MG63 (cell line): ENCODE results near the gene PDZD4. TPM values are rescaled to one million over a fixed set of nuclear protein-coding genes. Genes with fewer than 3 reads are reported as not detected.

ENCODE experiments used
- DNase-seq: peaks from one replicate; pipeline ENCODE4 v3.0.0-alpha.2; 2020
- H3K27me3 ChIP-seq: fragments of 250-450 bp; sonication (Bioruptor Pico); 2 replicates; pipeline ENCODE4 v1.5.1; 2020; ENCODE audit warnings: mild to moderate bottlenecking, moderate library complexity
- H3K36me3 ChIP-seq: fragments of 250-450 bp; sonication (Bioruptor Pico); 2 replicates; pipeline ENCODE4 v1.5.1; 2020; ENCODE audit warnings: mild to moderate bottlenecking, moderate library complexity
- H3K4me3 ChIP-seq: fragments of 250-450 bp; sonication (Bioruptor Pico); 2 replicates; pipeline ENCODE4 v1.5.1; 2020; ENCODE audit warnings: mild to moderate bottlenecking, moderate library complexity
- H3K9me3 ChIP-seq: fragments of 250-450 bp; sonication (Bioruptor Pico); 2 replicates; pipeline ENCODE4 v1.5.1; 2020; ENCODE audit warnings: mild to moderate bottlenecking, moderate library complexity
- total RNA-seq: library from RNA; depleted of rRNA; stranded (reverse); fragments of >200 nt; shearing (Covaris generic); gene quantifications from 2 replicates; pipeline ENCODE4 v1.2.3, GENCODE V29; 2014; ENCODE audit warnings: low replicate concordance

PDZD4 gene
- total RNA-seq, 1 experiment from 2014 or later, result 1.5 TPM

GRCh38 chrX:153854702-153855101 is 24.4 kb upstream of the PDZD4 start:
- H3K9me3 ChIP-seq, result no peaks in the 10 kb centered on the region
- H3K4me3 ChIP-seq, result no peak overlapping the region
- H3K36me3 ChIP-seq, result no peaks in the 10 kb centered on the region
- no peak for DNase-seq
- H3K27me3 ChIP-seq, result no peaks in the 10 kb centered on the region; the same call in 1 of the 2 replicates

- H3K9me3 ChIP-seq, result no peaks in the 10 kb centered on the region
- no peaks in the 10 kb centered on the region; the same call in 1 of the 2 replicates for H3K27me3 ChIP-seq
- no peaks in the 10 kb centered on the region for H3K36me3 ChIP-seq
- H3K4me3 ChIP-seq, result no peak overlapping the region
- no peak for DNase-seq
Observed at GRCh38 chrX:153853902-153854267, 23.5 kb upstream of the PDZD4 start.

GRCh38 chrX:153853180-153853901 is 23.0 kb upstream of the PDZD4 start:
- H3K4me3 ChIP-seq, result no peak overlapping the region
- no peaks in the 10 kb centered on the region for H3K9me3 ChIP-seq
- H3K27me3 ChIP-seq, result no peaks in the 10 kb centered on the region; the same call in 1 of the 2 replicates
- H3K36me3 ChIP-seq, result no peaks in the 10 kb centered on the region
- no peak for DNase-seq

- H3K27me3 ChIP-seq, result no peaks in the 10 kb centered on the region
- H3K4me3 ChIP-seq, result no peak overlapping the region
- no peaks in the 10 kb centered on the region for H3K36me3 ChIP-seq
- H3K9me3 ChIP-seq, result no peaks in the 10 kb centered on the region
- DNase-seq, result no peak
Observed at GRCh38 chrX:153851981-153852380, 21.6 kb upstream of the PDZD4 start.

- no peaks in the 10 kb centered on the region for H3K9me3 ChIP-seq
- no peak overlapping the region for H3K4me3 ChIP-seq
- no peak for DNase-seq
- H3K36me3 ChIP-seq, result no peaks in the 10 kb centered on the region
- peaks cover 7% of the 10 kb centered on the region; the same call in 1 of the 2 replicates for H3K27me3 ChIP-seq
Observed at GRCh38 chrX:153848325-153848724, 18.0 kb upstream of the PDZD4 start.

GRCh38 chrX:153845842-153846241 is 15.5 kb upstream of the PDZD4 start:
- DNase-seq, result no peak
- H3K27me3 ChIP-seq, result peaks cover 7% of the 10 kb centered on the region; the same call in 1 of the 2 replicates
- H3K4me3 ChIP-seq, result no peak overlapping the region

GRCh38 chrX:153845195-153845594 is 14.9 kb upstream of the PDZD4 start:
- H3K27me3 ChIP-seq, result peaks cover 7% of the 10 kb centered on the region; the same call in 1 of the 2 replicates
- no peaks in the 10 kb centered on the region for H3K9me3 ChIP-seq
- H3K36me3 ChIP-seq, result no peaks in the 10 kb centered on the region
- DNase-seq, result no peak
- no peak overlapping the region for H3K4me3 ChIP-seq

More at GRCh38 chrX:153845842-153846241, 15.5 kb upstream of the PDZD4 start:
- Histone ChIP-seq H3K9me3 (no peaks in the 10 kb centered on the region), H3K36me3 (no peaks in the 10 kb centered on the region)

GRCh38 chrX:153844509-153845082 is 14.3 kb upstream of the PDZD4 start:
- DNase-seq, result no peak
- peaks cover 7% of the 10 kb centered on the region; the same call in 1 of the 2 replicates for H3K27me3 ChIP-seq
- no peak overlapping the region for H3K4me3 ChIP-seq

GRCh38 chrX:153836921-153837320 is 6.6 kb upstream of the PDZD4 start:
- Histone ChIP-seq H3K27me3 (no peaks in the 10 kb centered on the region), H3K9me3 (no peaks in the 10 kb centered on the region), H3K36me3 (no peaks in the 10 kb centered on the region), H3K4me3 (no peak overlapping the region)
- DNase-seq, result no peak

More at GRCh38 chrX:153844509-153845082, 14.3 kb upstream of the PDZD4 start:
- Histone ChIP-seq H3K9me3 (no peaks in the 10 kb centered on the region), H3K36me3 (no peaks in the 10 kb centered on the region)

GRCh38 chrX:153832728-153833127 is 2.4 kb upstream of the PDZD4 start:
- Histone ChIP-seq H3K36me3 (no peaks in the 10 kb centered on the region), H3K4me3 (no peak overlapping the region), H3K27me3 (peaks cover 13% of the 10 kb centered on the region; the same call in 1 of the 2 replicates), H3K9me3 (no peaks in the 10 kb centered on the region)
- no peak for DNase-seq

GRCh38 chrX:153831429-153832150 is 1.2 kb upstream of the PDZD4 start:
- DNase-seq, result no peak
- H3K27me3 ChIP-seq, result peaks cover 13% of the 10 kb centered on the region; the same call in 1 of the 2 replicates

GRCh38 chrX:153830640-153831428 is 490 bp upstream of the PDZD4 start:
- Histone ChIP-seq H3K4me3 (no peak overlapping the region), H3K36me3 (no peaks in the 10 kb centered on the region), H3K27me3 (peaks cover 13% of the 10 kb centered on the region; the same call in 1 of the 2 replicates), H3K9me3 (no peaks in the 10 kb centered on the region)
- DNase-seq, result no peak

More at GRCh38 chrX:153831429-153832150, 1.2 kb upstream of the PDZD4 start:
- Histone ChIP-seq H3K36me3 (no peaks in the 10 kb centered on the region), H3K9me3 (no peaks in the 10 kb centered on the region), H3K4me3 (no peak overlapping the region)

GRCh38 chrX:153829549-153829798 is 870 bp downstream of the PDZD4 start:
- Histone ChIP-seq H3K36me3 (no peaks in the 10 kb centered on the region), H3K4me3 (no peak overlapping the region), H3K27me3 (peaks cover 13% of the 10 kb centered on the region; the same call in 1 of the 2 replicates), H3K9me3 (no peaks in the 10 kb centered on the region)
- DNase-seq, result no peak

GRCh38 chrX:153828723-153829548 is 1.4 kb downstream of the PDZD4 start:
- no peaks in the 10 kb centered on the region for H3K36me3 ChIP-seq
- no peak for DNase-seq
- peaks cover 13% of the 10 kb centered on the region; the same call in 1 of the 2 replicates for H3K27me3 ChIP-seq
- H3K4me3 ChIP-seq, result no peak overlapping the region
- no peaks in the 10 kb centered on the region for H3K9me3 ChIP-seq

- Histone ChIP-seq H3K27me3 (peaks cover 13% of the 10 kb centered on the region; the same call in 1 of the 2 replicates), H3K36me3 (no peaks in the 10 kb centered on the region), H3K9me3 (no peaks in the 10 kb centered on the region), H3K4me3 (no peak overlapping the region)
- no peak for DNase-seq
Observed at GRCh38 chrX:153828308-153828707, 2.0 kb downstream of the PDZD4 start.

GRCh38 chrX:153827903-153828302 is 2.4 kb downstream of the PDZD4 start:
- DNase-seq, result no peak
- H3K9me3 ChIP-seq, result no peaks in the 10 kb centered on the region
- H3K27me3 ChIP-seq, result peaks cover 13% of the 10 kb centered on the region; the same call in 1 of the 2 replicates
- H3K4me3 ChIP-seq, result no peak overlapping the region
- no peaks in the 10 kb centered on the region for H3K36me3 ChIP-seq
